ENCODE data around the gene GDPGP1. TPM values are rescaled to one million over a fixed set of nuclear protein-coding genes. Genes with fewer than 3 reads are reported as not detected.
A peak's percentile ranks its signal among the peaks of the same experiment; 100 is the strongest.

Gene GDPGP1
- total and polyA plus RNA-seq, 2 donors (not counting 1 experiment from before 2014, with no cell fraction given), result 9.3 to 10.4 TPM

DNA sequence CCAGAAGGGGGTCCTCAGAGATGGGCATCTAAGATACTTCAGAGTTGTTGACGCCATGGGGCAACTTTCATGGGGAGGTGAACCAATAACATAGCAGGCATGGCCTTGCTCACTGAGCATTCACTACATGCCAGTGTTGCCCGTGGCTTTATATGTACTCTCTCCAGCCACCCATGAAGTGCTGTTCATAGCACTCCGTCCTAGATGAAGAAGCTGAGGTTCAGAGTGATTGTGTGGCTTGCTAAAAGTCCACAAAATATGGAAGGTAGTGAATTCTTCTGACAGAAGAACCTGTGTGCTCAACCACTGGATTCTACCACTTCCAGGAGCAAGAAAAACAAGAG is 42.7 kb upstream of the GDPGP1 start:
- H3K4me1 Mint-ChIP-seq, result peaks cover 79% of the 10 kb centered on the region
- intact Hi-C loops (cut with micrococcal nuclease), result loop anchor here (1.0 to 5.0 kb wide), 6 partner anchors 10 to 741 kb away; partner anchors contain the start of genes GDPGP1, HDDC3, IQGAP1 and NGRN
- H3K4me2 ChIP-seq (replicated peaks; ENCODE audit: low read depth, low read length, poor library complexity, severe bottlenecking), result peak overlapping the region; percentile 83
- no peaks in the 10 kb centered on the region for H3K9me3 ChIP-seq (ENCODE audit: control extremely low read depth in 1 of 3, control insufficient read depth in 2 of 3, insufficient read depth in 1 of 3, low read length in 2 of 3)
- no peak for TF ChIP-seq EZH2 (IDR thresholded peaks at IDR 0.05; ENCODE audit: borderline replicate concordance, insufficient read depth, low read depth, low read length, poor library complexity, severe bottlenecking)
- TF ChIP-seq, protein P1, sequence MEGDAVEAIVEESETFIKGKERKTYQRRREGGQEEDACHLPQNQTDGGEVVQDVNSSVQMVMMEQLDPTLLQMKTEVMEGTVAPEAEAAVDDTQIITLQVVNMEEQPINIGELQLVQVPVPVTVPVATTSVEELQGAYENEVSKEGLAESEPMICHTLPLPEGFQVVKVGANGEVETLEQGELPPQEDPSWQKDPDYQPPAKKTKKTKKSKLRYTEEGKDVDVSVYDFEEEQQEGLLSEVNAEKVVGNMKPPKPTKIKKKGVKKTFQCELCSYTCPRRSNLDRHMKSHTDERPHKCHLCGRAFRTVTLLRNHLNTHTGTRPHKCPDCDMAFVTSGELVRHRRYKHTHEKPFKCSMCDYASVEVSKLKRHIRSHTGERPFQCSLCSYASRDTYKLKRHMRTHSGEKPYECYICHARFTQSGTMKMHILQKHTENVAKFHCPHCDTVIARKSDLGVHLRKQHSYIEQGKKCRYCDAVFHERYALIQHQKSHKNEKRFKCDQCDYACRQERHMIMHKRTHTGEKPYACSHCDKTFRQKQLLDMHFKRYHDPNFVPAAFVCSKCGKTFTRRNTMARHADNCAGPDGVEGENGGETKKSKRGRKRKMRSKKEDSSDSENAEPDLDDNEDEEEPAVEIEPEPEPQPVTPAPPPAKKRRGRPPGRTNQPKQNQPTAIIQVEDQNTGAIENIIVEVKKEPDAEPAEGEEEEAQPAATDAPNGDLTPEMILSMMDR (IDR thresholded peaks at IDR 0.05), result no peak
- WGBS (ENCODE audit: insufficient coverage), result 8% methylated on average over 1 of the region's 3 CpGs
- H2AFZ ChIP-seq (ENCODE audit: insufficient read depth, low read depth, low read length, poor library complexity, severe bottlenecking), result no peak overlapping the region
- no peaks in the 10 kb centered on the region for H4K20me1 ChIP-seq (ENCODE audit: control insufficient read depth, insufficient read depth, low read length, poor library complexity, severe bottlenecking)
- no peaks in the 10 kb centered on the region for H3K27me3 Mint-ChIP-seq
- H3K79me2 ChIP-seq (ENCODE audit: control insufficient read depth, insufficient read depth, low read length), result peaks cover 61% of the 10 kb centered on the region
- H3K27ac Mint-ChIP-seq, result peak overlapping the region; percentile 97
- H3K27ac ChIP-seq (ENCODE audit: low read length in 2 of 2), result peak overlapping the region; percentile 88 to 91
- peak overlapping the region; percentile 87 for H3K4me3 Mint-ChIP-seq
- H3K4me1 ChIP-seq (ENCODE audit: control insufficient read depth in 2 of 2, insufficient read depth in 2 of 2, low read length in 2 of 2), result peaks cover 84 to 97% of the 10 kb centered on the region in 2 donors
- ChIA-PET CTCF (interaction anchor here (0.8 to 12.1 kb wide), 13 partner anchors 10 to 49 kb away, joined by 3 to 274 read pairs (median 6); partner anchors contain the start of genes CIB1, GDPGP1 and SEMA4B), POLR2A (interaction anchor here (1.1 to 6.2 kb wide), 9 partner anchors 10 to 740 kb away, joined by 3 to 163 read pairs (median 9); partner anchors contain the start of genes CIB1, GDPGP1, IQGAP1 and SEMA4B)
- peak overlapping the region; percentile 12 to 58 (median 53) for H3K4me3 ChIP-seq (ENCODE audit: control extremely low read depth in 1 of 5, extremely low read depth in 1 of 5, insufficient read depth in 1 of 5, low read depth in 2 of 5, low read length in 4 of 5)
- ATAC-seq (ENCODE audit: low read depth) (peak; percentile 34), DNase-seq (no peak)
- no peaks in the 10 kb centered on the region for H3K9me3 Mint-ChIP-seq (ENCODE audit: insufficient read depth)
- peaks cover 0 to 15% of the 10 kb centered on the region in 2 experiments for H3K36me3 ChIP-seq (replicated peaks in 1 of 2; ENCODE audit: control extremely low read depth in 1 of 2, control insufficient read depth in 1 of 2, extremely low read depth in 1 of 2, insufficient read depth in 2 of 2, low read length in 1 of 2)
- peak overlapping the region; percentile 46 for H3K9ac ChIP-seq (ENCODE audit: low read length)
- no peaks in the 10 kb centered on the region for H3K27me3 ChIP-seq (replicated peaks in 1 of 4; ENCODE audit: control extremely low read depth in 1 of 4, control insufficient read depth in 3 of 4, insufficient read depth in 4 of 4, low read length in 3 of 4)
